ENCODE measurements around the gene NF2.

Gene NF2

GRCh38 chr22:29658176-29658575 lies 54.7 kb downstream of the NF2 start:
- TF ChIP-seq CTCF (conservative IDR thresholded peaks at IDR 0.05), result no peak
- H3K27ac ChIP-seq, result no peak overlapping the region

- no peak for TF ChIP-seq CTCF (conservative IDR thresholded peaks at IDR 0.05)
Measured at GRCh38 chr22:29660021-29660420, 56.6 kb downstream of the NF2 start.

GRCh38 chr22:29661336-29661735 lies 57.9 kb downstream of the NF2 start:
- no peak for TF ChIP-seq CTCF (conservative IDR thresholded peaks at IDR 0.05)

More at GRCh38 chr22:29660021-29660420, 56.6 kb downstream of the NF2 start:
- H3K27ac ChIP-seq, result no peak overlapping the region

GRCh38 chr22:29663180-29663821 lies 59.9 kb downstream of the NF2 start:
- no peak for TF ChIP-seq CTCF (conservative IDR thresholded peaks at IDR 0.05)
- no peak overlapping the region for H3K27ac ChIP-seq

More at GRCh38 chr22:29661336-29661735, 57.9 kb downstream of the NF2 start:
- H3K27ac ChIP-seq, result no peak overlapping the region

- no peak for TF ChIP-seq CTCF (conservative IDR thresholded peaks at IDR 0.05)
Measured at GRCh38 chr22:29665486-29665885, 62.1 kb downstream of the NF2 start.

GRCh38 chr22:29668673-29669072 lies 65.2 kb downstream of the NF2 start:
- no peak for TF ChIP-seq CTCF (conservative IDR thresholded peaks at IDR 0.05)
- no peak overlapping the region for H3K27ac ChIP-seq

More at GRCh38 chr22:29665486-29665885, 62.1 kb downstream of the NF2 start:
- no peak overlapping the region for H3K27ac ChIP-seq

GRCh38 chr22:29670626-29671025 lies 67.2 kb downstream of the NF2 start:
- no peak for TF ChIP-seq CTCF (conservative IDR thresholded peaks at IDR 0.05)
- H3K27ac ChIP-seq, result no peak overlapping the region

Data from VCaP (cell line).